Measurements from ENCODE around the gene CXCR5. TPM values are rescaled to one million over a fixed set of nuclear protein-coding genes. Genes with fewer than 3 reads are reported as not detected.
A peak's percentile ranks its signal among the peaks of the same experiment; 100 is the strongest.

The CXCR5 gene
- total and polyA plus RNA-seq, 2 donors (not counting 1 experiment from before 2014, with no cell fraction given), result 111 to 163 TPM

GRCh38 chr11:118849825-118850224 is 33.9 kb upstream of the CXCR5 start:
- intact Hi-C loops (cut with micrococcal nuclease), result no loop called here
- CTCF ChIA-PET, result interaction anchor here (0.7 kb wide), 1 partner anchor 34 kb away, joined by 3 read pairs; the partner anchor contains the start of gene CXCR5
- ATAC-seq (ENCODE audit: low read depth), result no peak

More at GRCh38 chr11:118849825-118850224, 33.9 kb upstream of the CXCR5 start:
- no peak overlapping the region for H3K27ac ChIP-seq (ENCODE audit: low read length in 2 of 2)
- H3K36me3 ChIP-seq (replicated peaks in 1 of 2; ENCODE audit: control extremely low read depth in 1 of 2, control insufficient read depth in 1 of 2, extremely low read depth in 1 of 2, insufficient read depth in 2 of 2, low read length in 1 of 2), result no peaks in the 10 kb centered on the region
- H3K27me3 ChIP-seq (replicated peaks in 1 of 4; ENCODE audit: control extremely low read depth in 1 of 4, control insufficient read depth in 3 of 4, insufficient read depth in 4 of 4, low read length in 3 of 4), result no peaks in the 10 kb centered on the region
- H3K4me1 ChIP-seq (ENCODE audit: control insufficient read depth in 2 of 2, insufficient read depth in 2 of 2, low read length in 2 of 2), result peaks cover 20 to 22% of the 10 kb centered on the region in 2 donors
- no peak overlapping the region for H3K4me2 ChIP-seq (replicated peaks; ENCODE audit: low read depth, low read length, poor library complexity, severe bottlenecking)
- Mint-ChIP-seq H3K4me1 (peaks cover 36% of the 10 kb centered on the region), H3K27ac (peak overlapping the region; percentile 15), H3K27me3 (no peaks in the 10 kb centered on the region), H3K4me3 (no peak overlapping the region), H3K9me3 (ENCODE audit: insufficient read depth) (no peaks in the 10 kb centered on the region)
- H3K9ac ChIP-seq (ENCODE audit: low read length), result no peak overlapping the region
- POLR2A ChIA-PET, result interaction anchor here (0.7 kb wide), 1 partner anchor 27 kb away, joined by 7 read pairs; no protein-coding TSS in a partner anchor
- no peak overlapping the region for H2AFZ ChIP-seq (ENCODE audit: insufficient read depth, low read depth, low read length, poor library complexity, severe bottlenecking)
- no peak overlapping the region for H3K4me3 ChIP-seq (ENCODE audit: control extremely low read depth in 1 of 5, extremely low read depth in 1 of 5, insufficient read depth in 1 of 5, low read depth in 2 of 5, low read length in 4 of 5)
- peaks cover 13% of the 10 kb centered on the region for H3K79me2 ChIP-seq (ENCODE audit: control insufficient read depth, insufficient read depth, low read length)
- WGBS (ENCODE audit: insufficient coverage), result no CpG with 5 or more reads among the region's 4 CpGs
- TF ChIP-seq EZH2 (IDR thresholded peaks at IDR 0.05; ENCODE audit: borderline replicate concordance, insufficient read depth, low read depth, low read length, poor library complexity, severe bottlenecking) (no peak), CTCF (IDR thresholded peaks at IDR 0.05) (no peak)
- no peaks in the 10 kb centered on the region for H4K20me1 ChIP-seq (ENCODE audit: control insufficient read depth, insufficient read depth, low read length, poor library complexity, severe bottlenecking)
- no peak for DNase-seq
- H3K9me3 ChIP-seq (ENCODE audit: control extremely low read depth in 1 of 3, control insufficient read depth in 2 of 3, insufficient read depth in 1 of 3, low read length in 2 of 3), result peaks cover 0 to 4% (median 0%) of the 10 kb centered on the region in 3 donors
